CD4-positive, alpha-beta T cell treated with Interleukin-4 for 1 hour (primary cell): ENCODE results near the gene DSP.

Experiments
- DNase-seq, 2 donors: peaks; one replicate each; pipeline ENCODE4 v3.0.0-alpha.2; 2020 to 2022

DSP gene

DNA sequence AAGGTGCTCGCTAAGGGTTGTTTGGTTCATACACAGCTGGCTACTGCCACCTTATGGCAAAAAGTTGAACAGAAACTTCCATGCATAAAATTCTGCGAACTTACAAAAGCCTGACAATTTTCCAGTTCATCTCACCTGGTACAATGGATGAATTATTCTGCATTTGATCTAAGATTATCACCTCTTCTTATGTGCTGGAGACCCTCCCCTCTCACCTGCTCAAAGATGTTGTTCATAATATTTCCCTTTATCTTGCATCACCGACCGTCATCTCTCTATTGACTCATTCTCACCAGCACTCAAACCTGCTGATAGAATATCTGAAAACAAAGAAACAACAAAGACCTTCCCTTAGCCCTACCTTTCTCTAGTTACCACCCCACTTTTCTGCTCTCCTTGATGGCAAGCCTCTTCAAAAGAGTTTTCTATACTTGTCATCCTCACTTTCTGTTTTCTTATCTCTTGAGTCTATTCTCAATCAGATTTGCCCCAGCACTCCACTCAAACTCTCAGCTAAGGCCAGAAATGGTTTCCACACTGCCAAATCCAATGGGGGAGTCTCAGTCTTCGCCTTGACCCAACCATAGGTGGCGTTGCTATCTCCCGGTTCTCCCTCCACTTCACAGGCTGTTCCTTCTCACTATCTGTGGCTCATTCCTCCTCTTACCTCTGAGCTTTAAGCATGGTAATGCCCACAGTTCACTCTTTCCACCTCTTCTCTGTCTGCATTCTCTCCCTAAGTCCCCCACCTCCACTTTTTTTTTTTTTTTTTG lies 74.3 kb downstream of the DSP start:
- peak in 1 of 2 donors; percentile 58 for DNase-seq

GRCh38 chr6:7617801-7618764 lies 76.6 kb downstream of the DSP start:
- DNase-seq, result peak; percentile 2 to 46

- no peak for DNase-seq
These were observed 80.3 kb downstream of the DSP start for GRCh38 chr6:7621761-7622160.

DNA sequence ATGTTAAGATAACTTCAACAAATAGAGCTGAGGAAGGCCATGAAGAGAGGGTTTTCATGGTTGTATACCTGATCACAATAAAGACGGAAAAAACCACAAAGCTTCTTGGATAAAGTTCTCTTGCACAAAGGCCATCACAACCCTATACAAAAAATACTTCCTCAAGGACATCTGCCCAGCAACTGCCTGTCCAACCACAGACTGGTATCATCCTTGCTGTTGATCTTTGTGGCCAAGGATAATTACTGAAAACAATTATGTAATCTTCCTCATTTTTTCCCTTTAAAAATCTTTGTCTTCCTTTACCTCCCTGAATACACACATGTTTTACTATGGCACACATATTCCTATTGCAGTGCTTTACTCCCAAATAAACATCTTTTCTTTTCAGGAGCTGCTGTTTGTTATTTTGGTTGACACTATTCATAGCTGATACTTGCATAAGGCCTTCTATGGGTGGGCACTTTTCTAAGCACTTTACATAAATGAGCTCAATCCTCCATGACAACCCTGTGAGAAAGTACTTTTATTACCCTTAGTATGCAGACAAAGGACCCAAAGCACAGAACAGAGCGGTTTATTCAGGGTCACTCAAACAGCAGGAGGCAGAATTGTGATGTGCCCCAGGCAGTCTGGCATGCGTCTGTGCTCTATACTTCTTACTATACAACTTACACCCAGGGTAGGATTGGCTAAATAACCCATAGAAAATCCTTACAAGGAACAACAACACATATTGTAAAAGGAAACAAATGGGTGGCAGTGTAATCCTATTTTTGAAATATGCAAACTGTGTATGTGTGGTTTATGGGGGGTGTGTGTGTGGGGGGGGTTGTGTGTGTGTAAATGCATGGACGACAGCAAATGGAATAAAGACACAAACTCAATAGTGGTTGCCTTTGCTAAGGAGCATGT lies 83.6 kb downstream of the DSP start:
- no peak for DNase-seq

- DNase-seq, result no peak
These were observed 87.0 kb downstream of the DSP start for GRCh38 chr6:7628479-7628878.

- no peak for DNase-seq
These were observed 87.4 kb downstream of the DSP start for GRCh38 chr6:7628909-7629308.

- DNase-seq, result no peak
These were observed 87.8 kb downstream of the DSP start for GRCh38 chr6:7629321-7629720.

DNA sequence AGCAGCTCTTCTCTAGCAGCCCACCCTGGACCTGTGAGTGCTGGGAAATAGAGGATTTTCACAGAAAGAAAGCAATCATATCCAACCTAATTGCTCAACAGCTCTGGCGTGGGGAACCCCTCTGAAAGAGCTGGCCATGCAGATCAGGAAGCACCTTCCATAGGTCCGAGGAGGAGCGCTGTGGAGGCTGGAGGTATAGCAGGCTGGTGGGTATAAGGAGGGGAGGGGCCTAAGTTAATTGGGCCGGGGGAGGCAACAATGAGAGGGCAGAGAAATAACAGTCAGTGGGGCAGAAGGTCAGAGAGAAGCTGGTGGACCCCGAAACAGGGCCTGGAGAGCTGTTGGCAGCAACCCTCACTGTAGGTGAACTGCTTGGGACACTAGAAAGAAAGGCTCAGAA lies 89.3 kb downstream of the DSP start:
- DNase-seq, result no peak

DNA sequence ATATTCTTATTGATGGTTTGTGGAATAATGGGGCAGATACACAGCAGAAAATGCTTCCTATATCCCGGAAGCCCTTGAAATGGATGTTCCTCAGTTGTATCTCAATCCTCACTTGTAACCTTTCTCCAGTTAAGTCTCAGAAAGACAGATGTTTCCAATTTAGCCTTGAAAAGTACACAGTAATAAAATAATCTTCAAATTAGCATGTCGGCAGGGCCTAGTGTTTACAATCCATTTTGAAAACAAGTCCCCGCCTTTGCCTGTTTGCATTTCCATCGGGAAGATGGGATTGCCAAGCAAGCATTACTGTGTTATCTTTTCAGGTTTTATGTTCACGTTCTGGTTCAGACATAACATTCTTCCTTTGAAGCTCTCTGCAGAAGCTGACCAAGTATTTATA lies 90.0 kb downstream of the DSP start:
- no peak for DNase-seq

- no peak for DNase-seq
These were observed 91.2 kb downstream of the DSP start for GRCh38 chr6:7632501-7633290.

- no peak for DNase-seq
These were observed 91.9 kb downstream of the DSP start for GRCh38 chr6:7633361-7633760.

GRCh38 chr6:7636151-7636550 lies 94.7 kb downstream of the DSP start:
- no peak for DNase-seq
